ENCODE results near the gene KIF21B. TPM values are rescaled to one million over a fixed set of nuclear protein-coding genes. Genes with fewer than 3 reads are reported as not detected.

Gene KIF21B
- total and polyA plus RNA-seq, 2 of the 8 experiments (the other 6 are each of a cell fraction or from before 2014, with no cell fraction given) = 10.8 to 26.5 TPM

- TF ChIP-seq ZNF274 (IDR thresholded peaks at IDR 0.05; ENCODE audit: borderline replicate concordance, extremely low read depth, low read length) = no peak
- TF ChIP-seq BRCA1 (IDR thresholded peaks at IDR 0.05; ENCODE audit: low read depth, low read length) = no peak
These were observed 97.7 kb downstream of the KIF21B start (continued) for GRCh38 chr1:200925831-200926230.
